CD14-positive monocyte (primary cell): ENCODE data around the gene CAPS. TPM values are rescaled to one million over a fixed set of nuclear protein-coding genes. Genes with fewer than 3 reads are reported as not detected.

Source experiments
- DNase-seq, 3 donors: peaks; one replicate each; pipeline ENCODE4 v3.0.0-alpha.2; 2011 to 2022
- H2AFZ ChIP-seq: 2 replicates; pipeline ENCODE4 v1.6.0; 2012; ENCODE audit warnings: mild to moderate bottlenecking, low read depth, low read length, inconsistent platforms; ENCODE audit not compliant: insufficient read depth, poor library complexity, severe bottlenecking
- H3K27ac ChIP-seq, 2 donors: 1 replicate in 1 of 2; 2 replicates in 1 of 2; pipeline ENCODE4 v1.5.1; 2012 to 2013; ENCODE audit warnings: low read length in 2 of 2, control low read depth in 1 of 2, inconsistent platforms in 1 of 2, low read depth in 1 of 2, mild to moderate bottlenecking in 1 of 2
- H3K27me3 ChIP-seq, 2 donors: one replicate each; pipeline versions ENCODE4 v1.6.0 to v1.6.1; 2011 to 2013; ENCODE audit warnings: low read length in 2 of 2; ENCODE audit not compliant: control insufficient read depth in 2 of 2, insufficient read depth in 2 of 2
- H3K36me3 ChIP-seq, 2 donors: replicated peaks in 1 of 2; 1 replicate in 1 of 2; 2 replicates in 1 of 2; pipeline versions ENCODE4 v1.5.1 to v1.6.1; 2012 to 2013; ENCODE audit warnings: low read length in 2 of 2, control low read depth in 1 of 2, inconsistent platforms in 1 of 2, mild to moderate bottlenecking in 1 of 2; ENCODE audit not compliant: insufficient read depth in 2 of 2, control insufficient read depth in 1 of 2
- H3K4me1 ChIP-seq, 2 donors: 1 replicate in 1 of 2; 2 replicates in 1 of 2; pipeline versions ENCODE4 v1.5.1 to v1.6.1; 2012 to 2013; ENCODE audit warnings: low read length in 2 of 2, control low read depth in 1 of 2, inconsistent platforms in 1 of 2, mild to moderate bottlenecking in 1 of 2, moderate library complexity in 1 of 2; ENCODE audit not compliant: insufficient read depth in 2 of 2, control insufficient read depth in 1 of 2
- H3K4me2 ChIP-seq: replicated peaks from 2 replicates; pipeline ENCODE3; 2012; ENCODE audit warnings: low read length, moderate library complexity, mild to moderate bottlenecking; ENCODE audit not compliant: poor library complexity, severe bottlenecking; ENCODE audit errors: extremely low read depth
- H3K4me3 ChIP-seq, 3 experiments: fragments of 200-600 bp in 1 of 3; sonication (generic) in 1 of 3; replicated peaks in 1 of 3; 1 replicate in 2 of 3; 2 replicates in 1 of 3; pipeline ENCODE4 v1.5.1; 2011 to 2013; ENCODE audit warnings: low read length in 3 of 3, mild to moderate bottlenecking in 3 of 3, control low read depth in 2 of 3, low read depth in 2 of 3, inconsistent platforms in 1 of 3, moderate library complexity in 1 of 3
- H3K79me2 ChIP-seq: 2 replicates; pipeline ENCODE4 v1.6.0; 2012; ENCODE audit warnings: mild to moderate bottlenecking, control low read depth, inconsistent platforms, low read length, moderate library complexity; ENCODE audit not compliant: insufficient read depth
- H3K9ac ChIP-seq: 2 replicates; pipeline ENCODE4 v1.6.0; 2017; ENCODE audit warnings: low read length, mild to moderate bottlenecking; ENCODE audit not compliant: insufficient read depth, poor library complexity, severe bottlenecking
- H3K9me3 ChIP-seq, 2 donors: replicated peaks in 1 of 2; 1 replicate in 1 of 2; 2 replicates in 1 of 2; pipeline versions ENCODE4 v1.5.1 to v1.6.1; 2012 to 2013; ENCODE audit warnings: low read length in 2 of 2, control low read depth in 1 of 2; ENCODE audit not compliant: control insufficient read depth in 1 of 2, insufficient read depth in 1 of 2
- H4K20me1 ChIP-seq: 2 replicates; pipeline ENCODE4 v1.6.0; 2012; ENCODE audit warnings: mild to moderate bottlenecking, low read length, control low read depth, moderate library complexity; ENCODE audit not compliant: insufficient read depth
- H3K27ac Mint-ChIP-seq, 7 donors: one replicate each; pipeline ENCODE4 v1.8.0; 2020; ENCODE audit warnings: mild to moderate bottlenecking in 7 of 7, mixed read lengths in 7 of 7, moderate library complexity in 6 of 7, inconsistent platforms in 2 of 7
- H3K27me3 Mint-ChIP-seq, 3 donors: one replicate each; pipeline ENCODE4 v1.8.0; 2021 to 2022; ENCODE audit warnings: low read depth in 3 of 3, mild to moderate bottlenecking in 3 of 3, mixed read lengths in 3 of 3, moderate library complexity in 3 of 3, inconsistent platforms in 1 of 3
- H3K36me3 Mint-ChIP-seq, 2 donors: one replicate each; pipeline ENCODE4 v1.8.0; 2020; ENCODE audit warnings: mixed read lengths in 2 of 2, inconsistent platforms in 1 of 2, mild to moderate bottlenecking in 1 of 2
- H3K4me1 Mint-ChIP-seq: one replicate; pipeline ENCODE4 v1.8.0; 2020; ENCODE audit warnings: mild to moderate bottlenecking, mixed read lengths
- H3K4me3 Mint-ChIP-seq, 2 donors: one replicate each; pipeline ENCODE4 v1.8.0; 2020; ENCODE audit warnings: mild to moderate bottlenecking in 2 of 2, mixed read lengths in 2 of 2, moderate library complexity in 1 of 2
- H3K9me3 Mint-ChIP-seq, 7 donors: one replicate each; pipeline ENCODE4 v1.8.0; 2020 to 2022; ENCODE audit warnings: mixed read lengths in 7 of 7, mild to moderate bottlenecking in 6 of 7, moderate library complexity in 6 of 7, inconsistent platforms in 2 of 7
- WGBS: methylation state at CpG from one replicate; pipeline ENCODE4 v1.1.5; 2013; ENCODE audit warnings: missing lambda C conversion rate; ENCODE audit not compliant: insufficient coverage; 5-methylcytosine and 5-hydroxymethylcytosine counted together
- intact Hi-C, 2 donors: fragments of 100-400 bp; cut with micrococcal nuclease; formaldehyde crosslinking; loops; one replicate each; pipeline versions ENCODE4 v1.15.0 to v1.15.1; 2023
- polyA plus RNA-seq, 3 donors: library from polyadenylated mRNA; depleted of rRNA in 1 of 3; unstranded in 2 of 3; stranded (reverse) in 1 of 3; fragments of 300-500 nt in 2 of 3; fragments of >200 nt in 1 of 3; fragmentation: Illumina TruSeq in 2 of 3; gene quantifications; 1 replicate in 2 of 3; 2 replicates in 1 of 3; pipeline ENCODE4 v1.2.3, GENCODE V29; 2012 to 2021
- TF ChIP-seq, protein P1 (sequence below): fragments of 200-600 bp; IDR thresholded peaks from one replicate; pipeline ENCODE4 v1.8.0; 2022; ENCODE audit warnings: antibody characterized with exemption, mild to moderate bottlenecking

CAPS gene
- polyA plus RNA-seq, 3 donors: 0.34 to 34.8 (median 0.72) TPM

GRCh38 chr19:5935473-5936291 is 21.6 kb downstream of the CAPS start:
- peak overlapping the region in 3 of 7 donors; percentile 25 to 65 (median 56) for H3K27ac Mint-ChIP-seq
- H3K27me3 ChIP-seq: no peaks in the 10 kb centered on the region
- intact Hi-C loops: no loop called here
- no peak for DNase-seq
- H3K4me2 ChIP-seq: no peak overlapping the region
- peaks cover 79 to 97% of the 10 kb centered on the region in 2 donors for H3K36me3 ChIP-seq
- TF ChIP-seq, protein P1, sequence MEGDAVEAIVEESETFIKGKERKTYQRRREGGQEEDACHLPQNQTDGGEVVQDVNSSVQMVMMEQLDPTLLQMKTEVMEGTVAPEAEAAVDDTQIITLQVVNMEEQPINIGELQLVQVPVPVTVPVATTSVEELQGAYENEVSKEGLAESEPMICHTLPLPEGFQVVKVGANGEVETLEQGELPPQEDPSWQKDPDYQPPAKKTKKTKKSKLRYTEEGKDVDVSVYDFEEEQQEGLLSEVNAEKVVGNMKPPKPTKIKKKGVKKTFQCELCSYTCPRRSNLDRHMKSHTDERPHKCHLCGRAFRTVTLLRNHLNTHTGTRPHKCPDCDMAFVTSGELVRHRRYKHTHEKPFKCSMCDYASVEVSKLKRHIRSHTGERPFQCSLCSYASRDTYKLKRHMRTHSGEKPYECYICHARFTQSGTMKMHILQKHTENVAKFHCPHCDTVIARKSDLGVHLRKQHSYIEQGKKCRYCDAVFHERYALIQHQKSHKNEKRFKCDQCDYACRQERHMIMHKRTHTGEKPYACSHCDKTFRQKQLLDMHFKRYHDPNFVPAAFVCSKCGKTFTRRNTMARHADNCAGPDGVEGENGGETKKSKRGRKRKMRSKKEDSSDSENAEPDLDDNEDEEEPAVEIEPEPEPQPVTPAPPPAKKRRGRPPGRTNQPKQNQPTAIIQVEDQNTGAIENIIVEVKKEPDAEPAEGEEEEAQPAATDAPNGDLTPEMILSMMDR: no peak
- no peak overlapping the region for H2AFZ ChIP-seq
- H3K9ac ChIP-seq: no peak overlapping the region
- peaks cover 0 to 2% (median 0%) of the 10 kb centered on the region in 3 donors for H3K27me3 Mint-ChIP-seq
- H3K4me3 Mint-ChIP-seq: no peak overlapping the region
- H3K9me3 Mint-ChIP-seq: no peaks in the 10 kb centered on the region
- H3K4me1 ChIP-seq: no peaks in the 10 kb centered on the region
- peaks cover 72 to 95% of the 10 kb centered on the region in 2 donors for H3K36me3 Mint-ChIP-seq
- H3K9me3 ChIP-seq: no peaks in the 10 kb centered on the region
- no peak overlapping the region for H3K27ac ChIP-seq
- H3K4me3 ChIP-seq: no peak overlapping the region
- no peaks in the 10 kb centered on the region for H3K79me2 ChIP-seq
- peaks cover 46% of the 10 kb centered on the region for H4K20me1 ChIP-seq
- H3K4me1 Mint-ChIP-seq: no peaks in the 10 kb centered on the region
- 96% methylated on average over 25 of the region's 25 CpGs for WGBS

- 98% methylated on average over 9 of the region's 9 CpGs for WGBS
- H3K27ac ChIP-seq: no peak overlapping the region
- TF ChIP-seq, protein P1: no peak
- Mint-ChIP-seq H3K9me3 (no peaks in the 10 kb centered on the region), H3K4me3 (no peak overlapping the region), H3K27me3 (peaks cover 0 to 2% (median 0%) of the 10 kb centered on the region in 3 donors), H3K27ac (peak overlapping the region in 1 of 7 donors; percentile 56), H3K36me3 (peaks cover 72 to 95% of the 10 kb centered on the region in 2 donors), H3K4me1 (no peaks in the 10 kb centered on the region)
- no peaks in the 10 kb centered on the region for H3K4me1 ChIP-seq
- intact Hi-C loops: no loop called here
- H4K20me1 ChIP-seq: peaks cover 52% of the 10 kb centered on the region
- no peak overlapping the region for H3K4me3 ChIP-seq
- DNase-seq: no peak
- H2AFZ ChIP-seq: no peak overlapping the region
- H3K9me3 ChIP-seq: no peaks in the 10 kb centered on the region
- no peak overlapping the region for H3K9ac ChIP-seq
- no peak overlapping the region for H3K4me2 ChIP-seq
- no peaks in the 10 kb centered on the region for H3K27me3 ChIP-seq
- H3K79me2 ChIP-seq: peaks cover under 1% of the 10 kb centered on the region
- H3K36me3 ChIP-seq: peaks cover 79 to 97% of the 10 kb centered on the region in 2 donors
Measured at GRCh38 chr19:5936292-5936592, 22.2 kb downstream of the CAPS start.
